Stimulated activated CD4-positive, alpha-beta T cell treated with anti-CD3 and anti-CD28 coated beads, Interleukin-1b, Interleukin-23, amount 100 ng/mL, for 48 hours (primary cell): ENCODE measurements around the gene PAPLN.

Source experiments
- DNase-seq: peaks from one replicate; pipeline ENCODE4 v3.0.0-alpha.2; 2020

Gene PAPLN

DNA sequence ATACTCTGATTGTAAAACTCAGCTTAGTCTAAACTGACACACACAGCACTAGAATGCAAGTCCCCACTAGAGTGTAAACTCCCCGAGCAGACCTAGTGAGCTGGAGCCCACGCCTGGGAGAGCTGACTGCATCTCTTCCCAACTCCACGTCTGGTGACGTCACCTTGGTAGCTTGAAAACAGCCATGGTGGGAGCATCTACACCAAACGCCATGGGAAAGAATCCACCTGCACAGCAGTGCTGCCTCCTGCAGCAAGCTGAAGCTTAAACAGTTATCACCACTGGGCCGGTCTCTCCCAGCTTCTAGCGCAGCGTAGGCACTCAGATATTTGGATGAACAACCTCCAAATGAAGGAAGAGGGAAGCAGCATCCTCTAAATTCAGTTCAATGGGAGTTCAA is 4.3 kb upstream of the PAPLN start:
- DNase-seq, result no peak

DNA sequence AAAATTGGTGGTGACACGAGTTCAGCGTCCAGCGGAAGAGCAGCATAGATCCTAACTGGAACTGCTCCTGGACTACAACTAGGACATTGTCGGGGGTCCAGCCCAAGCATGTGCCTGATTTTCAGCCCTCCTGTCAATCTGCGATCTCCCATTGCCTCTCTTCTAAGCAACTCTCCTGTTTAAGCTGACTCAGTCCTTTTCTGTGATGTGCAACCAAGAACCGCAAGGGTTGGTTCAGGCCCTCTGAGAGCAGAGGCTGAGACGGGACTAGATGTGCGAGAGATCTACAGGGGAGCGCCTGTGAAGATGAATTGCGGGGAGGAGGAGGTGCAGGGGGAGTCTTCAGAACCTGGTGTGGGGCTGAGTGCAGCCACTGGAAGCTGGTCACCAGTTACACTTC is 3.7 kb upstream of the PAPLN start:
- DNase-seq, result no peak

DNA sequence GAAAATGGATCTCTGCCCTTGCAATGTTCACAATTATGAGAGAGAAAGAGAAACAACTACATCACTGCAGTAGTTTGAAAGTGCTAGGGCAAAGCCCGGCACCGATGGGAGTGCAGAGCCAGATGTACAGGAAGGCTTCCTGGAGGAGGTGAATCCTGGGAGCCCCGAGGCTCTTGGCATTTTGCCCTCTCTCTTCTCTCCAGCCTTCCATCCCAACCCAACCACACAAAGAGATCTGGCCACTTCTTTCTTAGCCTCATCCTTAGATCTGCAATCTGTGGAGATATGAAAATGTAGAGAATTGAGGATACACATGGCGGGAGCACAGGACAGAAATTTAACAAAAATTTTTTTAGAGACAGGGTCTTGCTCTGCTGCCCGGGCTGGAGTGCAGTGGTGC is 3.3 kb upstream of the PAPLN start:
- no peak for DNase-seq

DNA sequence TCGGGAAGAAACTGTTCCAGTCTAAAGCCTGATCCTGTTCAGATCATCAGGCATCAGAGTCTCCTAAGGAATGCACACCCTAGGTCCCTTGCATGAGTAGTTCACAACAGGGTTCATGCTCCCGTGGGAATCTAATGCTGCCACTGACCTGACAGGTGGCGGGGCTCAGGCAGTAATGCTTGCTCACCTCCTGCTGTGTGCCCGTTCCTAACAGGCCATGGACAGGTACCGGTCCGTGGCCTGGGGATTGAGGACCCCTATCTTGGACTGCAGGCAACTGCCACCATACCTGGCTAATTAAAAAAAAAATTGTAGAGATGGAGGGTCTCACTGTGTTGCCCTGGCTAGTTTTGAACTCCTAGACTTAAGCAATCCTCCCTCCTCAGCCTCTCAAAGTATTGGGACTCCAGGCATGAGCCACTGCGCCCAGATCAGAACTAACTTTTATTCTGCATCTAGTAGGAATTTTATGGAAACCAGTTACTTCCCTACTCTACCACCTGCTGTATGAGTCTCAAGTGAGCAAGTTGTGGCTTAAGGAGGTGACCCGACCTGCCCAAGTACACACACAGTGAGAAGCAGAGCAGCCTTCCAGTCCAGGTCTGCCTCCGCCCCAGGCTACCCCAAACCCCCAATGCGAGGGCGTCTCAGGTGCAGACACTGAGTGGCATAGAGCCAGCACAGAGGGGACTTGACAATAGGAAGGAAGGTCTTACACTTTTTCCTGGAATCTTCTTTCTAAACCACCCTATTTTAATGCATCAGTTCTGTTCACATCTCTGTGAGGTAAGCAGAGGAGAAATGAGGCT is 2.5 kb upstream of the PAPLN start:
- DNase-seq, result no peak

DNA sequence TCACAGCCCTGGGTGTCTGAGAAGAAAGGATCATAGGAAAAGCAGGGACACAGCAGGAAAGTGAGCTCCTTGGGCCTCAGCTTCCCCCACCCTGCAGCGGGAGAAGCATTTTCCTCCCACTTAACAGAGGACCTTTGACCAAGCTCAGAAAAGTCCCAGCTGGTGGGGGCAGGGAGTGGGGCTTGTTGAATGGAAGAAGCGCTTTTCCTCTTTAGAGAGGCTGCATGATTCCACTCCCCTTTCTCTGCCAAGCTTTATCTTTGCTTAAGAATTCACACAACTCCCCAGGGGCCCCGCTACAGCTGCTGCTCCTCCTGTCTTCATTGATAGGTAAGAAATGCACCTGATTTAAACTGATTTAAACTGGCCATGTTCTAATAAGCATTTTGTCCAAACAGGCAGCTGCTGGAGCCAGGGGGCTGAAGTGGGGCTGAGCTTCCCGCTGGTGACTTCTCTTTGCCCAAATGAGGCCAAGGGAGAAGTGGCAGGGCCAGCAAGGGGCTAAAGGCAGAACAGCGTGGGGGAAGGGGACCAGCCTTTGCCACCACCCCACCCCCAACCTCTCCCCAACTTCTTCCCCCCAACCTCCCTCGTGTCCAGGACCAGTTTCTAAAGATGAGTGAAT is 1.7 kb upstream of the PAPLN start:
- DNase-seq, result no peak

DNA sequence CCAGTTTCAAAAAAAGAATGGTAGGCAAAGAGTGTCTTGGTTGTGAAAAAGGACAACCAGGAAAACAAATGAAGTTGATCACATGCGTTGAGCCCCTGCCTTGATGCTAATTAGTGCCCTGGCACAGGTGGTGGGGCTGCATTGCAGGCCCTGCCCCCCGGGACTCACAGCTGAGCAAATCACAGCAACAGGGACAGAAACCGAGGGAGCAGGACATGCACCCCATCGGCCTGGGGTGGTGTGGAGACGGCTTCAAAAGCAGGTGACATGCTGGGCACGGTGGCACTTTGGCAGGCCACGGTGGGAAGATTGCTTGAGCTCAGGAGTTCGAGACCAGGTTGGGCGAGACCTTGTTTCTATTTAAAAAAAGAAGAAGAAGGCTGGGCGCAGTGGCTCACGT is 1.1 kb upstream of the PAPLN start:
- DNase-seq, result no peak

DNA sequence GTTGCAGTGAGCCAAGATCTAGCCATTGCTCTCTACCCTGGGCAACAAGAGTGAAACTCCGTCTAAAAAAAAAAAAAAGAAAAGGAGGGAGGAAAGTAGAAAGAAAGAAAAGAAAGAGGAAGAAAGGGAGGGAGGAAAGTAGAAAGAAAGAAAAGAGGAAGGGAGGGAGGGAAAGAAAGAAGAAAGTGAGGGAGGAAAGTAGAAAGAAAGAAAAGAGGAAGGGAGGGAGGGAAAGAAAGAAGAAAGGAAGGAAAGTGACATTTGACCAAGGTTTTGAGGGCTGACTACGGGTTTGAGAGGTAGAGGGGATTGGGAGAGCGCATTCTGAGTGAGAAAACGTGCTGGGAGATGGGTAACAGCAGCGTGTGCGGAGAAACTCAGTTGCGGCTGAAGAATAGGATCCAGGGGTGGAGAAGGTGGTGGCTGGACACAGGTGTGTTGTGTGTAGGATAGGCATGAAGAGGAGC is 521 bp upstream of the PAPLN start:
- DNase-seq, result no peak

DNA sequence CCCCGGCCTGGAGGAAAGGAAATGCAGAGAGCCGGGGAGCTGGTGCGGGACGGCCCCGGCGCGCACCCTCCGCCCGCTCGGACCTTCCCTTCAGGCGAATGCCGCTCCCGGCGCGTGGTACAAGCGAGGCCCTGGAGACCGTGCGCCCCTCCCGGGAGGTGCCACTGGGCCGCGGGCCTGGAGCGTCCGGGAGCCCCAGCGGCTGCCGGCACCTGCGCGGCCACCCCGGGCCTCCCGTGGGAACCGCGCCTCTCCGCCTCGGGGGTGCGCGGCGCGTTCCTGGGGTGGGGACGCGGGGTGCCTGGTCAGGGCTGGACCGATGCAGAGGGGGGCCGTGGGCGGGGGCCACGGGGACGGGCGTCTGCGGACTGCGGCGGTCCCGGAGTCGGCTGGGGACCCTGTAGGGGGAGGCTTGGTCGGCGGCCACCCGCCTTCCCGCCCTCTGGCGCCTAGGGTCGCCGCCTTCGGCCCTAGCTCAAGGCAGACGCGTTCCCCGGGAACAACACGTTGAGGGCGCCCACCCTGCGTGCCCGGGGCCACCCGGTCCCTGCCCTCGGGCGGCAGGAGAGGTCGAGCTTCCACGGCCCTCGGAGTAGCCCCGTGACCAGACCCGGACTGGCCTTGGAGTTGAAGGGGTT is 599 bp downstream of the PAPLN start:
- DNase-seq, result no peak

DNA sequence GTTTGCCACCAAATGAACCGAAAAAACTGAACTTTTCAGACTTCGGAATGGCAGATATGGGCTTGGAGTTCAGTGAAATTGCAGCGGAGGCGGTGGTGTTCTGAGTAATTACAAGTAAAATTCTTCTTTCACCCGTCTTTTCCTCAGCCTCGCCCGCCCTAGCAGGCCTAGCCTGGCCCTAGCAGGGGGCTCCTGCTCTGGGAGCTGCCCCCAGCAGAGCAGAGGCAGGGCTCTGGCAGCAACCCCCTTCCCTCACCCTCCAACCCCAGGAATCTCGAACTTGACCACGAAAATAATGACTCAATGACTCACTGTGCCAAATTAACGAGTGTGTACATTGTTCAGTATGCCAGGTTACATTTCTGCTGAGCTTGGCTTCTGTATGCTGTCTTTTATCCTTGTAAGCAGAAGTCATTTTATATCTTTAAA is 1.1 kb downstream of the PAPLN start:
- DNase-seq, result no peak

DNA sequence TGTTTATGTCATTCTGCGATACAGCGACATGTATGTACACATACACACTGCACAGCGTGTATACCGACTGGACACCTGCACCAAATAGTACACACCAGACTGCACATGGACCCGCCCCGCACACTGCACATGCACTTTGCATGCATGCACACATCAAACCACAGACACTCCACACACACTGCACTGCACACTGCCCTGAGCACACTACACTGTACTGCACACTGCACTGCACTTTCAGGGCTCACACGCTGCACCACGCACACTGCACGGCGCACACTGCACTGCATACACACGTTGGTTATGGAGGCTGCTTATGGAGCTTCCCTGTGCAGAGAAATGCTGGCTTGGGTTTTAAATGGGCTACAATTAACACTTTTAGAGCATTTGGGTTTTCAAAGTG is 1.6 kb downstream of the PAPLN start:
- no peak for DNase-seq

DNA sequence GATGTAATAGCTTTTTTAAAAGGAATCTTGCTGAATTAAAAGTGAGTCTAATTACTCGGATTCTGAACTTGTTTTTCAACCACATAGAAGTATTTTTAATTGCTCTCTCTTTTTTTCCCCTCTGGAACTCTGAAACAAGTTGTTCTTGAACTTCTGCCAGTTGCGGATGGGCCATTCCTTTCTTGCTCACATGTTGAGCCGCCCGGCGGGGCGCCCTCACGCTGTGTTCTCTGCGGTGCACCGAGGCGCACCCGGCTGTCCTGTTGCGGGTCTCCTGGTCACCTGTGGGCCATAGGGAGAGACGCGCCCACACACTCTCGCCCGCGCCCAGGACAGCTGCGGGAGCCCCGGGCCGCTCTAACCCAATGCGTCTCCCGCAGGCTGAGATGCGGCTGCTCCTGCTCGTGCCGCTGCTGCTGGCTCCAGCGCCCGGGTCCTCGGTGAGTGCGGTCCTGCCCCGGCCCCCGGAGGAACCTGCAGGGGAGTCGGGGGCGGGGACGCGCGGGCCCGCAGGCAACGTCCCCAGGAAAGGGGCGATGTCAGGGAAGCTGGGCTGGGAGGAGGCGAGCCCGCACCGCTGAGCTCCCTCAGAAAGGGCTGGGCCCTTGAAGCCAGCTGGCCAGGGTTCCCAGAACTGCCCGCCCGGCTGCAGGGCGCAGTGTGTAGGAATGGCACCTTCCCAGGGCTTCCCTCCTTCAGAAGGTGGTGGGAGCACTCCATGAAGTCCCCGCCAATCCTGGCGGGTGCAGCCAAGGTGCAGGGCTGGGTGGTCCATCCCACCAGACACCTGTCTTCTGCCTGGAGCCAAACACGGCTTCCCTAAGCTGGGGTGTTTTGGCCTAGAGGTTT is 2.3 kb downstream of the PAPLN start:
- DNase-seq, result no peak

DNA sequence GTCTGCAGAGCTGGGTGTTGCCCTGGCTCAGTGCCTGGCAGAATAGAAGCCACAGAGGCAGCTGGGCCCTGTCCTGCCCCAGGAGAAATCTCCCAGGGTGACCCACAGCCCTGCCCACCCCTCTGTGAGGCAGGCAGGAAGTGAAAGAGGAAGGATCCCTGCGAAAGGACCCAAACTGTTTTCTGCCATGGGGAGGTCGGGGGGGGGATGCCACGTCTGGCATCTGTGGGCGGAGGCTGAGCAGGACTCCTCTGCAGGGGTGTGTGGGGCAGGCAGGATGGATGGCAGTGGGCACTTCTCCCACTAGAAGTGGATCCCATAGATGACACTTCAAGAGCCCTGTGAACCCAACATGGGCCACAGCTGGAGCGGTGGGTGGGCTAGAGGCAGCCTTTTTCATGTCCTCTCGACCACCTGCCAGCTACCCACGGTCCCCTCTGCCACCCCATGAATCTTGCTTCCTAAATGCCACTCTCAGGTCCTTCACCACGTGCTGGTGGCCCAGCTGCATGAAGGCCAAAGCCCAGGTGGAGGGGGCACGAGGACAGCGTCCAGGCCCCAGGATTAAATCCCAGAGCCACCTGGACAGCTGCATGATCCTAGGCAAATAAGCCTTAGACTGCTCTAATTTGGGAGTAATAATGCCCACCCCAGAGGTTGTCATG is 3.6 kb downstream of the PAPLN start:
- no peak for DNase-seq

DNA sequence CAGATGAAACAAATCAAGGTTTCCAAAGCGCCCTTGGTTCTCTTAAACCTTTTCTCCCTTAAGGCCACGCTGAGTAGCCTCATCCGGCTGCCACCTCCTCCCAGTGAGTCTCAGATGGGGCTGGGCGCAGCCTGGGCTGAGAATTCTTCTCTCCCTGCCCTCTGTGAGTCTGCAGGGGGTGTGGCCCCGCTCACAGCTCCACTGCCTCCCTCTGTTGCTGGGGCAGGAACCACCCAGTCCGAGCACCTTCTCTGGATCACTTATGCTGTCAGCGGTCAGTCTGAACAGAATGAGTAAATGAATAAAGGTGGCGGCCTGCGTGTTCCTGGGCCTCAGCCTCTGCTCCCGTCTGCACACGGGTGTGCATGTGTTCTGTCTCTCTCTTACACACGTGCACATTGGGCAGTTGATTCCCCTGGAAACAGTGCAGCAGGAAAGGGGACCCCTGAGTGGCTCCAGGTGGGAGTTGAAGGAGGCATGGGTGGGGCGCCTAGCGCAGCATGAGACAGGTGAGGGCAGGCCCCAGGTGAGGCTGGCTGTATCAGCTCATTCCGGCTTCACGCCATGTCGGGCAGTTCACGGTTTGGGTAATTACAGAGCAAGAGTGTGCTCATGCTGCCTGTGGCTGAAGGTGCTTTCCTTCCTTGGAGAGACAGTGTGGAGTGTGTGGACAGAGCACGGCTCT is 4.3 kb downstream of the PAPLN start:
- no peak for DNase-seq

DNA sequence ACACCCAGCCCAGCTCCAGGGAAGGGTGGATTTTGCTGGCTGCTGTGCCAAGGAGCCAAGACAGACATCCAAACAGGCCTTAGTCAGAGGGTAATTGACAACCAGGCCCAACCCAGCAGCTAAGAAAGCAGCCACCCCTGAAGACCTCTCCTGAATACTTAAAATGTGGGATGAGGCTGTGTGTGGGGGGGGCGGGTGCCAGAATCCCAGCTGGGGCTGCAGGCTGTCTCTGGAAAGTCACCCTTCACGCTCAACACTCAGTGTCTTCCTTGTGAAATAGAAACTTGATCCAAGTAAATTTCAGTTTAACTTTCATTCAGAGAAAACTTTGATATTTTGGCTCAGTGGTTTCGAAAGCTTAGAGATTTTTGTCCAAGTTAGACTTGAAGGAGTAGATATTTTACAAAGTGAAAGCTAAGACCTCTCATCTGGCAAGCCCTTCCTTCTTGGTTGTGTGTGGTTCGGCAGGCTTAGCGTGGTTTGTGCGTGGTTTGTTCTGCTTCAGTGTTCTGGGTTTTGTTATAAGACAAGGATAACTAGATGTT is 5.1 kb downstream of the PAPLN start:
- DNase-seq, result no peak

DNA sequence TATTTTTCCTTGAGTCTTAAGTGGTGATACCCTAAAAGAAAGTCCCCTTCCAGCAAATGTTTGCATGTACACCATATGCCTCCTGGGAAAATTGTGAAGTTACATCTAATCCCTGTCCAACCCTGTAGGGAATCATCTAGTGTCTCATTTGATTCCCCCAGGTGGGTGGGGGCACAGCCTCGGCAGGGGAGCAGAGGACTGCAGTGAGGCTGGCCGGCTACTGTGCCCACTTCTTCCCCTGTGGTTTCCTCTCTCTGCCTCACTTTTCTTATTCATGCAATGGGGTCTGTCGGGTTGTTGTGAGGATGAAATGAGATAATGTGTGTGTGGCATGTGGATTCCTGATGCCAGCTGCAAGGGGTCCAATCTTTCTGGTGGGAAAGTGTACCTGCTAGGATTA is 6.0 kb downstream of the PAPLN start:
- DNase-seq, result no peak

DNA sequence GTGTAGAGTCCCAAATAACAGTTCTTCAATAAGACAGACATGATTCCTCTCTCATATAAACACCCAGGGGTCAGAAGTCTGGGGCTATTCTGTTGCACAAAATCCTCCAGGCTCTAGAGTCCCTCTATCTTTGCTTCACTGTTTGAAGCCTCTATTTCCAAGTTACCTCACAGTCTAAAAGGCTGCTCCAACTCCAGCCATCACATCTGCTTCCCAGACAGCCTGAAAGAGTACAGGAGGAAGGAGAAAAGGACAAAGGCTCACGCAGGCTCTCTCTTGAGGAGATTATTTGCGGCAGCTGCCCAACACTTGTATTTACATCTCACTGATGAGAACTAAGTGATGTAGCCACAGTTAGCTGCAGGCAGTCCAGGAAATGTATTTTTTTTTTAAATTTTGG is 6.4 kb downstream of the PAPLN start:
- no peak for DNase-seq

DNA sequence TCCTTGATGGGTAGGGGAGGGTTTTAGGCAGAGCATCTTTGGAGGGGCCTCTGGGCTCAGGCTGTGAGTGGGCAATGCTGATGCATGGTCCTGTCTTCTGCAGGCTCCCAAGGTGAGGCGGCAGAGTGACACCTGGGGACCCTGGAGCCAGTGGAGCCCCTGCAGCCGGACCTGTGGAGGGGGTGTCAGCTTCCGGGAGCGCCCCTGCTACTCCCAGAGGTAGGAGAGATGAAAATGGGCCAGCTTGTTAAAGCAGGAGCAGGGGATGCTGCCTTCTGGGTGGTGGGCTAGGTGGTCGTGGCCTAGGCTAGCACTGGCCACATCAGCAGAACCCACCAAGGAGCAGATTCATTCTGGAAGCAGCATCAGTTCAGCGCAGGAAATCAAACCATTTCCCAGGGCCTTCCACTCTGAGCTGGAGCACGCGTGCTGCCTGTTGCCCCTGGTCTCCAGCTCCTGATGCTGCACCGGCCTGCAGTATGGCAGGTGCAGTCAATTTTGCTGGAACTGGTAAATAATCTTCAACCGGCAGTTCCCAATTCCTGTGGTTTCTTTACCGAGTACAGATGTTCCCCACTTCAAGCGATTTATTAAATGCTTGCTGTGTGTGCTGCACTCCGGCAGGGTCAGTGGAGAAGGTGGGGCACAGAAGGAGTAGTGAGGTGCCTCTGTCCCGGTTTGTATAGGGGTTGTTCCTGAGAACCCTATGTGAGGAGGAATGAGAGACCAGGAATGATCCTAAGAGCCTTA is 7.4 kb downstream of the PAPLN start:
- DNase-seq, result no peak

DNA sequence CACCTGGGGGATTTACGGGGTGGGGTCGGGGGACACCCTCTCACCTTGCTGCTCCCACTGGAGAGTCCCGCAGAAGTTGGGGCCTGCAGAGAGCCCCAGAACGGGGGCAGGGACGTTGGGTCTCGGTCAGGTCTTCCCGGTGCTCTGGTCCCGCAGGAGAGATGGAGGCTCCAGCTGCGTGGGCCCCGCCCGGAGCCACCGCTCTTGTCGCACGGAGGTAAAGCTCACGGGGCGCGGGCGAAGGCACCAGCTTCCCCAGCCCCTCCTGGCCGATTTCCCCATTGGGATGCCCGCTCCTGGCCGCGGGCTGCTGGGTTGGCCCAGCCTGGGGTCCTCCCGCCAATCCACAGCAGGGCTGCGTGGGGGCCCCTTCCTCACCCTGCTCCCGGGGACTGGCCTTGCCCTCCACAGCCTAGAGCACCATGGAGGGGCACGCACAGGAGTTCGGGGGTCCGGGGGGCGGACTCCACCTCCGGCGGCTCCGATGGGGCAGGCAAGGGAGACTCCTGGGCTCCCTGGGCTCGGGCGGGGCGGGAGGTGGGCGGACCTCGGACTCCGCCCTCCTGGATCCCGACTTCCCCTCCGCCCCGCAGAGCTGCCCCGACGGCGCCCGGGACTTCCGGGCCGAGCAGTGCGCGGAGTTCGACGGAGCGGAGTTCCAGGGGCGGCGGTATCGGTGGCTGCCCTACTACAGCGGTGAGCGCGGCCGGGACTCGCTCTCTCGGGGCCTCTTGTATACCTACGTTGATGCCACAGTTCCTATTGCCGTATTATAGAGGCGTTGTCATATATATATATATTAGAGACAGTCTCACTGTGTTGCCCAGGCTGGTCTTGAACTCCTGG is 8.4 kb downstream of the PAPLN start:
- DNase-seq, result peak; percentile 32

DNA sequence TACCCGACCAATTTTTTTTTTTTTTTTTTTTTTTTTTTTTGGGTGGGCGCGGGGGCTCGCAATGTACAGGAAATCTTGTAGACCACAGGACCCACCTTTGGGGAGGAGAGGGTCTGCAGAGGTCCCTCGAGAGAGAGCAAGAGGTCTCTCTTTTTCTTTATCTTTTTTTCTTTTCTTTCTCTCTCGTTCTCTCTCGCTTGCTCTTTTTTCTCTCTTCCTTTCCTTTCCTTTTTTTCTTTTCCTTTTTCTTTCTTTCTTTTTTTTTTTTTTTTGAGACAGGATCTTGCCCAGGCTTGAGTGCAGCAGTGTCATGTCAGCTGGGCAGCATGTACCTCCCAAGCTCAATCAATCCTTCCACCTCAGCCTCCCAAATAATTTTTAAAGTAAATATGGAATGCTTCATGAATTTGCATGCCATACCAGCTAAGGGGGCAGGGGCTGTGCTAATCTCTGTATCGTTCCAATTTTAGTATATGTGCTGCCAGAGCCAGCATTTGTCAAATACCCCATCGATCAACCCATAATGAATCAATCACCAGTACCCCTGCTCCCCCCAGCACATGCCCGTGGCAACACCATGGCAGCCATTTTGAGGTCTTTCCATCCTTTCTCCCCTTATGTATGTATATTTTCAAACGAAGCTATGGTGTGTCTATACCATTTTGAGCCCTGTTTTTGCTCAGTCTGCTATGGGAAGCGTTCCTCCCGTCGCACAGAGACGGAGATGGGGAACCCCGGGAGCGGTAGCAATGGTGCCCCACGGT is 9.3 kb downstream of the PAPLN start:
- no peak for DNase-seq
